HG03575 (cell line): ENCODE measurements around the gene XYLT1.
"Not testable (repeated sequence)": the region's sequence is repeated elsewhere in the genome, so short reads cannot be mapped to it uniquely, and the experiment has no call there.

ENCODE experiments used
- ATAC-seq: cut with Tn5 transposase; IDR thresholded peaks from one replicate; pipeline ENCODE4 v1.9.1; 2021; ENCODE audit not compliant: unreplicated experiment, insufficient number of reproducible peaks, low FRiP score; ENCODE audit errors: extremely low read depth

Gene XYLT1, protein sequence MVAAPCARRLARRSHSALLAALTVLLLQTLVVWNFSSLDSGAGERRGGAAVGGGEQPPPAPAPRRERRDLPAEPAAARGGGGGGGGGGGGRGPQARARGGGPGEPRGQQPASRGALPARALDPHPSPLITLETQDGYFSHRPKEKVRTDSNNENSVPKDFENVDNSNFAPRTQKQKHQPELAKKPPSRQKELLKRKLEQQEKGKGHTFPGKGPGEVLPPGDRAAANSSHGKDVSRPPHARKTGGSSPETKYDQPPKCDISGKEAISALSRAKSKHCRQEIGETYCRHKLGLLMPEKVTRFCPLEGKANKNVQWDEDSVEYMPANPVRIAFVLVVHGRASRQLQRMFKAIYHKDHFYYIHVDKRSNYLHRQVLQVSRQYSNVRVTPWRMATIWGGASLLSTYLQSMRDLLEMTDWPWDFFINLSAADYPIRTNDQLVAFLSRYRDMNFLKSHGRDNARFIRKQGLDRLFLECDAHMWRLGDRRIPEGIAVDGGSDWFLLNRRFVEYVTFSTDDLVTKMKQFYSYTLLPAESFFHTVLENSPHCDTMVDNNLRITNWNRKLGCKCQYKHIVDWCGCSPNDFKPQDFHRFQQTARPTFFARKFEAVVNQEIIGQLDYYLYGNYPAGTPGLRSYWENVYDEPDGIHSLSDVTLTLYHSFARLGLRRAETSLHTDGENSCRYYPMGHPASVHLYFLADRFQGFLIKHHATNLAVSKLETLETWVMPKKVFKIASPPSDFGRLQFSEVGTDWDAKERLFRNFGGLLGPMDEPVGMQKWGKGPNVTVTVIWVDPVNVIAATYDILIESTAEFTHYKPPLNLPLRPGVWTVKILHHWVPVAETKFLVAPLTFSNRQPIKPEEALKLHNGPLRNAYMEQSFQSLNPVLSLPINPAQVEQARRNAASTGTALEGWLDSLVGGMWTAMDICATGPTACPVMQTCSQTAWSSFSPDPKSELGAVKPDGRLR

DNA sequence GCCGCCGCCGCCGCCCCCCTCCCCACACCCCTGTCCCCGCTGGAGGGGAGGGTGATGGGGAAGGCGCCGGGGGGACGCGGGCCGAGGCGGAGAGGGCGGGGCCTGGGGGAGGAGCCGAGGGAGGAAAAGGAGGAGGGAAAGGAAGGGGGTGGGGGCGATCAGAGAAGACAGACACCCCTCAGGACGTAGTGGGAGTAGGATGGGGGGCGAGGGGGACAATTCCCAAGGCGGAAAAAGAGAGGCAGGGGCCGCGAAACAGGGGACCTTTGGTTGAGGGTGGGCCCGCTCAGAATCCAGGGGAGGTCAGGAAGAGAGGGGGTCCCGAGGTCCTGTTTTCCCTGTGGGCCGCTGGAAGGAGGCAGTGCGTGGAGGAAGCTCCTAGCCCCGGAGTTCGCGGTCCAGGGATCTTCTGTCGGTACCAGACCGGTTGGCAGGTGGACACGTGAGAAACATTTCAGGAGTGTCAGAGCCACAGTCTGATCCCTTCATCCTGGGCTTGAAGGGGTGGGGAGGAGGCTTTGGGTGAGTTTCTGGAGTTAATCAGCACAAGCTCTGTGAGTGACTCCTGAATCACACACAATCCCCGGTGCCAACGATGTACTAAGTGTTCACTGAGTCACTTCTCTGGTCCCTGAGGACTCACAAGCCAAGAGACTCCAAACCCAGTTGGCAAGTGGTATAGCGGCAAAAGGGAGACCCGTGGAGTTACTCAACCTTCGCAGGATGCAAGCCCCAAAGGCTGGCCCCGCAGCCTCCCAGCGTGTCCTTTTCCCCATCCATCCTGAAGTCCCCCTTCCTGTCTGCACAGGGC is at the start of gene XYLT1:
TSS of gene XYLT1 (minus strand) at position 53 of the 811 bp plus-strand sequence. CDS start 164 bp downstream, outside the sequence.
- ATAC-seq = no peak

- no peak for ATAC-seq
Observed at GRCh38 chr16:17520111-17520510, 49.4 kb upstream of the XYLT1 start.

GRCh38 chr16:17519101-17519955 is 48.6 kb upstream of the XYLT1 start:
- no peak for ATAC-seq

DNA sequence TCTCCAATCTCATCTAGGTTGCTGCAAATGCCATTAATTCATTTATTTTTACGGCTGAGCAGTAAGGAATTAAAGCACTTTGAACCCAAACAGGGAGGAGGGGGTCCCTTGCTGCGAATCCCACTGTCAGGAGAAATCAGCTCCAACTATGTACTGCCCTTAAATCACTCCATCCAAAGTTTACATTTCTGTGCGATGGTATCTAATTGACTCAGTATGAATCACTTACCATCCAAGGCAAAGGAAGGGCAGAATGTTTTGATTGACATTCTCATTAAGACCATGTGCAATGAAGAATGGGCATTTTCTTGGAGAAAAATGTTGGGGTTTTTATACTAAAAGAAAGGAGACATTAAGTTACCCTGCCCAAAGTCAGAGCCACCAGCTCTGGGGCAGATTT is 47.7 kb upstream of the XYLT1 start:
- no peak for ATAC-seq

- ATAC-seq = no peak
Observed at GRCh38 chr16:17515421-17516210, 44.9 kb upstream of the XYLT1 start.

DNA sequence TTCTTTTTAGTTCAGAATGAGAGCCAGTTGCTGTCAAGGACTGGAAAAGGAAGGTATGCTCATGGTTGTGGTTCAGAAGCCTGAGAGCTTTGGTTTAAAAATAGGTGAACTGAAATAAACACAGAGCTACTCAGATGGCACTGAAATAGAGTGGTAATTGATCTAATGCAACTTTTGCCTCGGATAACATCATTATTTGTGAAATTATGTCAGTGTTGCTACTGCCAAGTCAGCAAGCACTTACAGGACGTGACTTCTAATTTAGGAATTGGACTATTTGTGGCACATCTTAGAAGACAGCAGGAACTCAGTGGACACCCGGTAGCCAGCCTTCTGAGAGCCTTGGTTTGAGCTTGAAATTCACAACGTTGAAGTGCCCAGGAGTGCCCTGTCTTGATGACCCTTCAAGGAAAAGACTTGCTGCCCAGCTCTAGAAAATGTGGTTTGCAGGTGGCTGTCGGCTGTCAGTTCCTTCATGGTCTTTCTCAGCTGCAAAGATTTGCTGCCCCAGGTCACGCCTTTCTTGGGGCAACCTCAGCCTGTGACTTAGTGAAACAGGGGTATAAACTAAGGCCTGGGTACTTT is 42.0 kb upstream of the XYLT1 start:
- no peak for ATAC-seq

DNA sequence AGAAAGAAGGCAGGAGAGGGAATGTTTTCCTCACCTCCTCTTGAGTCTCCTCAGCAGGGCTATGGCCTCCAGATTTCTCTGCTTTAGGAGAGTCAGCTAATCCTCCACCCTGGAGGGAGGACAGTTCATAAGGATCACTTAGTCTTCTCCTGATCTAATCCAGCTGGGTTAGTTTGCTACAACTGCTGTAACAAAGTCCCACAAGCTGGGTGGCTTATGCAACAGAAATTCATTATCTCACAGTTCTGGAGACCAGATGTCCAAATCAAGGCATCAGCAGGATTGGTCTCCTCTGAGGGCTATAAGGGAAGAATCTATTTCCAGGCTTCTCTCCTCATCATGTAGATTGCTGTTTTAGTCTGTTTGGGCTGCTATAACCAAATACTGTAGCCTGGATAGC is 40.6 kb upstream of the XYLT1 start:
- no peak for ATAC-seq

DNA sequence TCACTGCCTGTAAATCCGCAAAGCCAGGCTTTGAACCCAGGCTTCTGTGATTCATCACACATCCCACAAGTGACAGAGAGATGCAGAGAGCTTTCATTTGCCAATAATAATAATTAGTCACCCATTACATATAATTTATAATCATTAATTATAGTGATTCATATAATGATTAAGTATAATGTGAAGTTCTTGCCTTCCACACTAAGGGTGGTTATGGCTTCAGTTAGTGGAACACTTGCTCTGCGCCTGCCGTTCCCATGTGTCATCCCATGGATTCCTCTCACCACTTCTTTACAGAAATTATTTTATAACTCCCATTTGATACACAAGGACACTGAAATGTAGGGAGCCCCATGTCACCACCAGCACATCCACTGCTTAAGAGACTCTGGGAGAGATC is 39.8 kb upstream of the XYLT1 start:
- no peak for ATAC-seq

- ATAC-seq = no peak
Observed at GRCh38 chr16:17509194-17509593, 38.4 kb upstream of the XYLT1 start.

DNA sequence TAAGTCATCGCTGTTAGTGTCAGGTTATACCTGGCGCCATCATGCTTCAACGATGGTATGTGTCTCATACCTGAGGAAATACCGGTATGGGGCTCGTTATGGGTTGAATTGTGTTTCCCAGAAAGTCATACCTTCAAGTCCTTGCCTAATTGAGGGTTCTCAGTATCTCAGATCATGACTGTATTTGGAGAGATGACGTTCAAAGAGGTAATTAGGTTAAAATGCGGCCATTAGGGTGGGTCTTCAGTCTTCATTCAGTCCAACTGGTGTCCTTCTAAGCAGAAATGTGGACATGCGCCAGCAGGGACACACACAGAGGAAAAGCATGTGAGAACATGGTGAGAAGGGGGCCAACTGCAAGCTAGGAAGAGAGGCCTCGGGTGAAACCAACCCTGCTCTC is 37.5 kb upstream of the XYLT1 start:
- no peak for ATAC-seq

- not testable (repeated sequence) for ATAC-seq
Observed at GRCh38 chr16:17507516-17507915, 36.8 kb upstream of the XYLT1 start.

DNA sequence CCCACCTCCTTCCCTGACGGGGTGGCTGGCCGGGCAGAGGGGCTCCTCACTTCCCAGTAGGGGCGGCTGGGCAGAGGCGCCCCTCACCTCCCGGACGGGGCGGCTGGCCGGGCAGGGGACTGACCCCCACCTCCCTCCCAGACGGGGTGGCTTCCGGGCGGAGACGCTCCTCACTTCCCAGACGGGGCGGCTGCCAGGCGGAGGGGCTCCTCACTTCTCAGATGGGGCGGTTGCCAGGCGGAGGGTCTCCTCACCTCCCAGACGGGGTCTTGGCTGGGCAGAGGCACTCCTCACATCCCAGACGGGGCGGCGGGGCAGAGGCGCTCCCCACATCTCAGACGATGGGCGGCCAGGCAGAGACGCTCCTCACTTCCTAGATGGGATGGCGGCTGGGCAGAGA is 35.1 kb upstream of the XYLT1 start:
- ATAC-seq = not testable (repeated sequence)

GRCh38 chr16:17504050-17504449 is 33.3 kb upstream of the XYLT1 start:
- ATAC-seq = no peak

DNA sequence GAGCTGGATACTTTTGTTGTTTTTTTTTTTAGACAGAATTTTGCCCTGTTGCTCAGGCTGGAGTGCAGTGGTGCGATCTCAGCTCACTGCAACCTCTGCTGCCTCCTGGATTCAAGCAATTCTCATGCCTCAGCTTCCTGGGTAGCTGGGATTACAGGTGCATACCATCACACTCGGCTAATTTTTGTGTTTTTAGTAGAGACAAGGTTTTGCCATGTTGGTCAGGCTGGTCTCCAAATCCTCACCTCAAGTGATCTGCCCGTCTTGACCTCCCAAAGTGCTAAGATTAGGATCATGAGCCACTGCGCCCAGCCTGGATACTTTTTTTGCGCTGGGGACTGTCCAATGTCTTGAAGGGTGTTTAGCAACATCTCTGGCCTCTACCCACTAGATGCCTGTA is 32.6 kb upstream of the XYLT1 start:
- ATAC-seq = no peak

GRCh38 chr16:17501321-17501720 is 30.6 kb upstream of the XYLT1 start:
- no peak for ATAC-seq

GRCh38 chr16:17499223-17499902 is 28.6 kb upstream of the XYLT1 start:
- no peak for ATAC-seq

DNA sequence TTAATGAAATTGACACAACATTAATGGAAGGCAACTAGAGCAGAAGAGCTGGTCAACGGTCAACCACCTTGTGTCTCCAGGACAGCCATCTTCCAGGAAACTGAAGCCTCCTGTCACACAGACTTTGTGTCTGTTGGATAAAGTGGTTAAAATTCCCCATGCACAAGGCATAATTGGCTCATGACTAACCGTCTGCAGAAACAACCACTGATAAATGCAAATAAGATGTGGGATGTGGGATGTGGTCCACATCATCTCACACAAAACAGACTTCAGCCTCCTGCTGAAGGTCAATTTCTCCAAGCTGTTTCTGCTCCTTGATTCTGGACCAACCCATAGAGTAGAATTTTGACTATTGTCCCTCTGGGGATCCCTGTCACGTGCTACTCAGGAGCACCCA is 26.9 kb upstream of the XYLT1 start:
- ATAC-seq = no peak
